OCI-LY7 (cell line): ENCODE results near the gene ANKRD11. TPM values are rescaled to one million over a fixed set of nuclear protein-coding genes. Genes with fewer than 3 reads are reported as not detected.

Source experiments
- BruUV-seq: library from RNA; stranded (reverse); fragments of 400-500 nt; replicated peaks from 2 replicates; lab custom pipeline; 2021; lab: Mats Ljungman, UMichigan
- CTCF ChIA-PET: fragments of 300-600 bp; sonication (Branson Sonifier 250); formaldehyde crosslinking; loops from one replicate; lab custom pipeline; 2022; ENCODE audit warnings: antibody characterized with exemption; ENCODE audit not compliant: unreplicated experiment; lab: Charles Lee
- POLR2A ChIA-PET: fragments of 300-600 bp; sonication (Branson Sonifier 250); formaldehyde crosslinking; loops from one replicate; lab custom pipeline; 2022; ENCODE audit warnings: antibody characterized with exemption; lab: Charles Lee
- DNase-seq: peaks from one replicate; pipeline ENCODE4 v3.0.0-alpha.2; 2015; ENCODE audit warnings: low spot score
- H2AFZ ChIP-seq: fragments of 200-600 bp; sonication (generic), shearing (Covaris generic); 2 replicates; pipeline ENCODE4 v1.6.1; 2014; ENCODE audit warnings: mild to moderate bottlenecking, antibody characterized with exemption, low read length, moderate library complexity
- H3K27ac ChIP-seq: fragments of 200-600 bp; sonication (generic); 2 replicates; pipeline ENCODE4 v1.5.1; 2014; ENCODE audit warnings: mixed run types, low read depth, mild to moderate bottlenecking, moderate library complexity, low read length, inconsistent platforms; ENCODE audit not compliant: poor library complexity, severe bottlenecking
- H3K36me3 ChIP-seq: fragments of 200-600 bp; sonication (generic); 2 replicates; pipeline ENCODE4 v1.6.1; 2014; ENCODE audit warnings: mild to moderate bottlenecking, antibody characterized with exemption, low read length, moderate library complexity, mixed read lengths; ENCODE audit not compliant: insufficient read depth
- H3K4me1 ChIP-seq: fragments of 200-600 bp; sonication (generic); 2 replicates; pipeline ENCODE4 v1.5.1; 2014; ENCODE audit warnings: mild to moderate bottlenecking, low read length; ENCODE audit not compliant: insufficient read depth, poor library complexity, severe bottlenecking
- H3K4me2 ChIP-seq: fragments of 200-600 bp; sonication (generic); 2 replicates; pipeline ENCODE4 v1.6.1; 2014; ENCODE audit warnings: mild to moderate bottlenecking, low read length
- H3K4me3 ChIP-seq: fragments of 200-600 bp; sonication (generic); 2 replicates; pipeline ENCODE4 v1.5.1; 2014; ENCODE audit warnings: mild to moderate bottlenecking, low read depth, low read length; ENCODE audit not compliant: poor library complexity, severe bottlenecking
- H3K79me2 ChIP-seq: fragments of 200-600 bp; sonication (generic); 2 replicates; pipeline ENCODE4 v1.6.1; 2016; ENCODE audit warnings: low read depth, mild to moderate bottlenecking, low read length, moderate library complexity, mixed read lengths; ENCODE audit not compliant: insufficient read depth
- H3K9me2 ChIP-seq: fragments of 200-600 bp; sonication (generic); 2 replicates; pipeline ENCODE4 v1.6.1; 2016; ENCODE audit warnings: mild to moderate bottlenecking, low read length, mixed read lengths; ENCODE audit not compliant: insufficient read depth
- H3K9me3 ChIP-seq: fragments of 200-600 bp; sonication (generic); 2 replicates; pipeline ENCODE4 v1.6.1; 2014; ENCODE audit warnings: mild to moderate bottlenecking, mixed run types, low read length, mixed read lengths
- H4K20me1 ChIP-seq: fragments of 200-600 bp; sonication (generic); 2 replicates; pipeline ENCODE4 v1.6.1; 2014; ENCODE audit warnings: mild to moderate bottlenecking, antibody characterized with exemption, low read length, moderate library complexity, mixed read lengths; ENCODE audit not compliant: insufficient read depth
- CTCF ChIP-seq: fragments of 200-600 bp; sonication (generic); conservative IDR thresholded peaks from 2 replicates; pipeline ENCODE4 v1.5.1; 2014; ENCODE audit warnings: mild to moderate bottlenecking, antibody characterized with exemption, low read length, moderate library complexity, mixed read lengths
- EZH2phosphoT487 ChIP-seq: fragments of 200-600 bp; sonication (generic); IDR thresholded peaks from 2 replicates; pipeline ENCODE4 v1.6.1; 2018; ENCODE audit warnings: low read depth, borderline replicate concordance, mild to moderate bottlenecking, mixed run types, antibody characterized with exemption, low read length, moderate library complexity, mixed read lengths
- intact Hi-C: fragments of 100-400 bp; cut with micrococcal nuclease; formaldehyde crosslinking; loops from one replicate; pipeline ENCODE4 v1.10.0; 2022; ENCODE audit not compliant: unreplicated experiment
- total RNA-seq, 2 experiments: library from RNA; depleted of rRNA in 1 of 2; stranded (reverse); fragments of >200 nt in 1 of 2; shearing (Covaris generic) in 1 of 2; gene quantifications; 2 replicates each; pipeline ENCODE4 v1.2.3, GENCODE V29; 2014 to 2022

Gene ANKRD11
- total RNA-seq, 2 experiments from 2014 or later: 89.1 to 251 TPM

GRCh38 chr16:89285381-89285780 is 205.0 kb downstream of the ANKRD11 start:
- no TSS peak for BruUV-seq
- TF ChIP-seq EZH2phosphoT487 (no peak), CTCF (no peak)
- Histone ChIP-seq H3K79me2 (no peaks in the 10 kb centered on the region), H4K20me1 (no peaks in the 10 kb centered on the region), H3K4me2 (no peak overlapping the region), H3K9me2 (no peaks in the 10 kb centered on the region), H3K4me1 (no peaks in the 10 kb centered on the region), H3K9me3 (no peaks in the 10 kb centered on the region), H3K27ac (no peak overlapping the region), H3K4me3 (no peak overlapping the region), H3K36me3 (peaks cover 93% of the 10 kb centered on the region), H2AFZ (no peak overlapping the region)
- intact Hi-C loops: no loop called here
- ChIA-PET CTCF (interaction anchor here (0.5 kb wide), 1 partner anchor 341 kb away, joined by 3 read pairs; no protein-coding TSS in a partner anchor), POLR2A (no interaction called here)
- DNase-seq: no peak

- no peak overlapping the region for H3K4me2 ChIP-seq
- intact Hi-C loops: no loop called here
- H3K79me2 ChIP-seq: no peaks in the 10 kb centered on the region
- no peak overlapping the region for H2AFZ ChIP-seq
- H3K9me2 ChIP-seq: no peaks in the 10 kb centered on the region
- no peak for DNase-seq
- H3K27ac ChIP-seq: no peak overlapping the region
- no peaks in the 10 kb centered on the region for H4K20me1 ChIP-seq
- POLR2A ChIA-PET: interaction anchor here (0.6 kb wide), 1 partner anchor 570 kb away, joined by 3 read pairs; no protein-coding TSS in a partner anchor
- CTCF ChIA-PET: no interaction called here
- BruUV-seq: no TSS peak
- no peak overlapping the region for H3K4me3 ChIP-seq
- H3K4me1 ChIP-seq: no peaks in the 10 kb centered on the region
- H3K36me3 ChIP-seq: peaks cover 90% of the 10 kb centered on the region
- TF ChIP-seq CTCF (no peak), EZH2phosphoT487 (no peak)
- H3K9me3 ChIP-seq: no peaks in the 10 kb centered on the region
These were observed 206.9 kb downstream of the ANKRD11 start for GRCh38 chr16:89283449-89283848.

- no peaks in the 10 kb centered on the region for H3K9me3 ChIP-seq
- H3K9me2 ChIP-seq: no peaks in the 10 kb centered on the region
- no peak overlapping the region for H3K4me2 ChIP-seq
- TF ChIP-seq EZH2phosphoT487 (no peak), CTCF (no peak)
- H3K4me3 ChIP-seq: no peak overlapping the region
- no peak for DNase-seq
- CTCF ChIA-PET: no interaction called here
- no peaks in the 10 kb centered on the region for H3K4me1 ChIP-seq
- no TSS peak for BruUV-seq
- peaks cover 88% of the 10 kb centered on the region for H3K36me3 ChIP-seq
- H3K27ac ChIP-seq: no peak overlapping the region
- POLR2A ChIA-PET: no interaction called here
- no peak overlapping the region for H2AFZ ChIP-seq
- H4K20me1 ChIP-seq: no peaks in the 10 kb centered on the region
- H3K79me2 ChIP-seq: no peaks in the 10 kb centered on the region
- intact Hi-C loops: no loop called here
These were observed 207.8 kb downstream of the ANKRD11 start for GRCh38 chr16:89282523-89282922.
